ENCODE data around the gene TSPAN14. TPM values are rescaled to one million over a fixed set of nuclear protein-coding genes. Genes with fewer than 3 reads are reported as not detected.
A peak's percentile ranks its signal among the peaks of the same experiment; 100 is the strongest.

The TSPAN14 gene
- total RNA-seq, 4 donors from 2014 or later = 123 to 163 (median 150) TPM

- Histone ChIP-seq H3K27ac (peak overlapping the region in 1 of 4 donors; percentile 20), H3K36me3 (peaks cover 0 to 55% (median 3%) of the 10 kb centered on the region in 3 donors), H3K4me1 (peaks cover 0 to 13% (median 0%) of the 10 kb centered on the region in 4 donors), H3K9me3 (no peaks in the 10 kb centered on the region), H3K27me3 (no peaks in the 10 kb centered on the region), H3K4me3 (no peak overlapping the region)
- no peak for TF ChIP-seq CTCF (IDR thresholded peaks at IDR 0.05)
- no peak for TF ChIP-seq POLR2A (IDR thresholded peaks at IDR 0.05)
- TF ChIP-seq EP300 (IDR thresholded peaks at IDR 0.05) = no peak
- DNase-seq (ENCODE audit: low spot score in 2 of 2) = no peak
- 73 to 76% methylated on average over 8 of the region's 8 CpGs for WGBS, 2 donors
Observed at GRCh38 chr10:80421707-80422536, 32.2 kb upstream of the TSPAN14 start.

- Histone ChIP-seq H3K4me1 (peaks cover 0 to 4% (median 0%) of the 10 kb centered on the region in 4 donors), H3K4me3 (no peak overlapping the region), H3K27ac (no peak overlapping the region), H3K36me3 (peaks cover 0 to 86% (median 8%) of the 10 kb centered on the region in 3 donors), H3K9me3 (no peaks in the 10 kb centered on the region), H3K27me3 (no peaks in the 10 kb centered on the region)
- no peak for TF ChIP-seq CTCF (IDR thresholded peaks at IDR 0.05)
- no peak for TF ChIP-seq POLR2A (IDR thresholded peaks at IDR 0.05)
- TF ChIP-seq EP300 (IDR thresholded peaks at IDR 0.05) = no peak
- DNase-seq (ENCODE audit: low spot score in 2 of 2) = no peak
- WGBS, 2 donors = 82 to 92% methylated on average over 2 of the region's 2 CpGs
Observed at GRCh38 chr10:80425901-80426300, 28.2 kb upstream of the TSPAN14 start.

GRCh38 chr10:80427541-80427940 lies 26.6 kb upstream of the TSPAN14 start:
- no peak for DNase-seq (ENCODE audit: low spot score in 2 of 2)
- Histone ChIP-seq H3K4me1 (no peaks in the 10 kb centered on the region), H3K4me3 (no peak overlapping the region), H3K27ac (no peak overlapping the region), H3K36me3 (peaks cover 0 to 90% (median 8%) of the 10 kb centered on the region in 3 donors), H3K27me3 (no peaks in the 10 kb centered on the region), H3K9me3 (no peaks in the 10 kb centered on the region)
- WGBS, 2 donors = 97 to 100% methylated on average over 2 of the region's 2 CpGs
- TF ChIP-seq EP300 (IDR thresholded peaks at IDR 0.05) = no peak
- no peak for TF ChIP-seq POLR2A (IDR thresholded peaks at IDR 0.05)
- TF ChIP-seq CTCF (IDR thresholded peaks at IDR 0.05) = no peak

- Histone ChIP-seq H3K4me1 (no peaks in the 10 kb centered on the region), H3K9me3 (no peaks in the 10 kb centered on the region), H3K36me3 (peaks cover 0 to 82% (median 5%) of the 10 kb centered on the region in 3 donors), H3K27me3 (no peaks in the 10 kb centered on the region), H3K4me3 (no peak overlapping the region), H3K27ac (no peak overlapping the region)
- peak in 1 of 2 donors; percentile 23 for TF ChIP-seq EP300 (IDR thresholded peaks at IDR 0.05)
- TF ChIP-seq POLR2A (IDR thresholded peaks at IDR 0.05) = no peak
- DNase-seq (ENCODE audit: low spot score in 2 of 2) = no peak
- WGBS, 2 donors = 73 to 75% methylated on average over 8 to 9 of the region's 9 CpGs
Observed at GRCh38 chr10:80429521-80429973, 24.6 kb upstream of the TSPAN14 start.

- 64 to 69% methylated on average over 3 of the region's 3 CpGs for WGBS, 2 donors
- no peak for TF ChIP-seq CTCF (IDR thresholded peaks at IDR 0.05)
- TF ChIP-seq POLR2A (IDR thresholded peaks at IDR 0.05) = no peak
- TF ChIP-seq EP300 (IDR thresholded peaks at IDR 0.05) = no peak
- Histone ChIP-seq H3K27ac (no peak overlapping the region), H3K4me3 (no peak overlapping the region), H3K4me1 (no peaks in the 10 kb centered on the region), H3K36me3 (peaks cover 0 to 54% (median 5%) of the 10 kb centered on the region in 3 donors), H3K27me3 (no peaks in the 10 kb centered on the region), H3K9me3 (no peaks in the 10 kb centered on the region)
- DNase-seq (ENCODE audit: low spot score in 2 of 2) = no peak
Observed at GRCh38 chr10:80433134-80433533, 21.0 kb upstream of the TSPAN14 start.
